HG02610 (cell line): ENCODE data around the gene CRABP2.
A peak's percentile ranks its signal among the peaks of the same experiment; 100 is the strongest.

ENCODE experiments used
- ATAC-seq: cut with Tn5 transposase; IDR thresholded peaks from one replicate; pipeline ENCODE4 v1.9.1; 2021; ENCODE audit warnings: mild to moderate bottlenecking, moderate library complexity; ENCODE audit not compliant: unreplicated experiment

Gene CRABP2

GRCh38 chr1:156705321-156705917 lies at the start of gene CRABP2:
CRABP2 (minus strand) TSS chr1:156705583; CDS start chr1:156705446, 137 bp downstream.
- no peak for ATAC-seq

GRCh38 chr1:156754219-156754618 lies 48.8 kb upstream of the CRABP2 start:
- ATAC-seq = no peak

GRCh38 chr1:156752843-156753482 lies 47.6 kb upstream of the CRABP2 start:
- ATAC-seq = no peak

- peak; percentile 55 for ATAC-seq
Observed at GRCh38 chr1:156751757-156752481, 46.5 kb upstream of the CRABP2 start.

GRCh38 chr1:156751451-156751756 lies 46.0 kb upstream of the CRABP2 start, which contains the start of gene HDGF:
HDGF (minus strand) TSS chr1:156751675; CDS start chr1:156751429, 246 bp downstream.
- ATAC-seq = no peak

GRCh38 chr1:156750711-156751450 lies 45.5 kb upstream of the CRABP2 start:
- ATAC-seq = peak; percentile 12

GRCh38 chr1:156750191-156750672 lies 44.8 kb upstream of the CRABP2 start:
- no peak for ATAC-seq

GRCh38 chr1:156749419-156750118 lies 44.2 kb upstream of the CRABP2 start:
- no peak for ATAC-seq

GRCh38 chr1:156748670-156749418 lies 43.5 kb upstream of the CRABP2 start:
- no peak for ATAC-seq

GRCh38 chr1:156747742-156748669 lies 42.6 kb upstream of the CRABP2 start:
- no peak for ATAC-seq

- no peak for ATAC-seq
Observed at GRCh38 chr1:156746728-156747631, 41.6 kb upstream of the CRABP2 start.

GRCh38 chr1:156746406-156746727 lies 41.0 kb upstream of the CRABP2 start:
- no peak for ATAC-seq

GRCh38 chr1:156745881-156746280 lies 40.5 kb upstream of the CRABP2 start:
- no peak for ATAC-seq

- no peak for ATAC-seq
Observed at GRCh38 chr1:156744786-156745419, 39.5 kb upstream of the CRABP2 start.

GRCh38 chr1:156744344-156744743 lies 39.0 kb upstream of the CRABP2 start:
- ATAC-seq = no peak

GRCh38 chr1:156743367-156744302 lies 38.3 kb upstream of the CRABP2 start:
- ATAC-seq = no peak
